Stimulated activated CD4-positive, alpha-beta T cell treated with anti-CD3 and anti-CD28 coated beads, Interleukin-1b, Interleukin-23, amount 100 ng/mL, for 1 hour (primary cell): Measurements from ENCODE around the gene SPANXN5.
"Not testable (repeated sequence)": the region's sequence is repeated elsewhere in the genome, so short reads cannot be mapped to it uniquely, and the experiment has no call there.

Experiments
- DNase-seq, 2 donors: peaks; one replicate each; pipeline ENCODE4 v3.0.0-alpha.2; 2020; ENCODE audit warnings: low read depth in 2 of 2

The SPANXN5 gene

GRCh38 chrX:52797327-52797726 is at the start of gene SPANXN5:
Gene SPANXN5 (minus strand): TSS chrX:52797427. CDS start chrX:52797348, 79 bp downstream.
- not testable (repeated sequence) for DNase-seq

GRCh38 chrX:52843619-52844018 is 46.4 kb upstream of the SPANXN5 start:
- not testable (repeated sequence) for DNase-seq

- no peak for DNase-seq
Measured at GRCh38 chrX:52839137-52839536, 41.9 kb upstream of the SPANXN5 start.

GRCh38 chrX:52830551-52830950 is 33.3 kb upstream of the SPANXN5 start:
- DNase-seq, result no peak

- DNase-seq, result no peak
Measured at GRCh38 chrX:52824608-52825007, 27.4 kb upstream of the SPANXN5 start.

GRCh38 chrX:52821079-52821760 is 24.0 kb upstream of the SPANXN5 start:
- DNase-seq, result no peak

GRCh38 chrX:52819788-52820187 is 22.6 kb upstream of the SPANXN5 start:
- no peak for DNase-seq

- no peak for DNase-seq
Measured at GRCh38 chrX:52811065-52811625, 13.9 kb upstream of the SPANXN5 start, which contains the start of gene XAGE5. Gene XAGE5 (plus strand): TSS chrX:52811287. CDS start chrX:52812567, 1,280 bp downstream.

GRCh38 chrX:52804876-52805275 is 7.6 kb upstream of the SPANXN5 start:
- DNase-seq, result not testable (repeated sequence)

GRCh38 chrX:52773504-52773903 is 23.7 kb downstream of the SPANXN5 start:
- not testable (repeated sequence) for DNase-seq

GRCh38 chrX:52765983-52766382 is 31.2 kb downstream of the SPANXN5 start:
- not testable (repeated sequence) for DNase-seq

GRCh38 chrX:52750952-52751351 is 46.3 kb downstream of the SPANXN5 start, which contains the start of gene SSX2B:
Gene SSX2B (plus strand): TSS chrX:52751252. CDS start chrX:52752681, 1,429 bp downstream.
- not testable (repeated sequence) for DNase-seq
